ENCODE measurements around the gene ORAI2.
"Not testable (repeated sequence)": the region's sequence is repeated elsewhere in the genome, so short reads cannot be mapped to it uniquely, and the experiment has no call there.

The ORAI2 gene

GRCh38 chr7:102467581-102468477, 34.5 kb downstream of the ORAI2 start:
- Mint-ChIP-seq H3K9me3 (no peaks in the 10 kb centered on the region), H3K4me1 (peaks cover 45% of the 10 kb centered on the region), H3K4me3 (no peak overlapping the region), H3K36me3 (peaks cover 35% of the 10 kb centered on the region), H3K27ac (no peak overlapping the region), H3K27me3 (no peaks in the 10 kb centered on the region)
- ATAC-seq = no peak

- H3K4me1 Mint-ChIP-seq = peaks cover 42% of the 10 kb centered on the region
- peaks cover 39% of the 10 kb centered on the region for H3K36me3 Mint-ChIP-seq
- no peaks in the 10 kb centered on the region for H3K27me3 Mint-ChIP-seq
- H3K9me3 Mint-ChIP-seq = no peaks in the 10 kb centered on the region
- no peak overlapping the region for H3K4me3 Mint-ChIP-seq
- no peak overlapping the region for H3K27ac Mint-ChIP-seq
- ATAC-seq = no peak
Observed at GRCh38 chr7:102468478-102469350, 35.3 kb downstream of the ORAI2 start.

- Mint-ChIP-seq H3K9me3 (no peaks in the 10 kb centered on the region), H3K36me3 (peaks cover 39% of the 10 kb centered on the region), H3K4me3 (no peak overlapping the region), H3K27me3 (no peaks in the 10 kb centered on the region), H3K4me1 (peaks cover 34% of the 10 kb centered on the region), H3K27ac (no peak overlapping the region)
- ATAC-seq = no peak
Observed at GRCh38 chr7:102469351-102469971, 36.1 kb downstream of the ORAI2 start.

GRCh38 chr7:102469972-102470825, 36.8 kb downstream of the ORAI2 start:
- Mint-ChIP-seq H3K4me3 (no peak overlapping the region), H3K9me3 (no peaks in the 10 kb centered on the region), H3K4me1 (peaks cover 31% of the 10 kb centered on the region), H3K27me3 (no peaks in the 10 kb centered on the region), H3K36me3 (peaks cover 39% of the 10 kb centered on the region), H3K27ac (no peak overlapping the region)
- ATAC-seq = no peak

- Mint-ChIP-seq H3K27ac (peak overlapping the region; percentile 26), H3K9me3 (no peaks in the 10 kb centered on the region), H3K4me1 (peaks cover 16% of the 10 kb centered on the region), H3K27me3 (no peaks in the 10 kb centered on the region), H3K4me3 (no peak overlapping the region), H3K36me3 (peaks cover 35% of the 10 kb centered on the region)
- no peak for ATAC-seq
Observed at GRCh38 chr7:102471791-102472125, 38.4 kb downstream of the ORAI2 start.

- Mint-ChIP-seq H3K27me3 (no peaks in the 10 kb centered on the region), H3K27ac (peak overlapping the region; percentile 26), H3K4me3 (no peak overlapping the region), H3K9me3 (no peaks in the 10 kb centered on the region), H3K36me3 (peaks cover 33% of the 10 kb centered on the region), H3K4me1 (peaks cover 13% of the 10 kb centered on the region)
- no peak for ATAC-seq
Observed at GRCh38 chr7:102472126-102473041, 39.0 kb downstream of the ORAI2 start.

GRCh38 chr7:102473271-102473991, 40.1 kb downstream of the ORAI2 start:
- ATAC-seq = no peak
- Mint-ChIP-seq H3K27me3 (no peaks in the 10 kb centered on the region), H3K9me3 (no peaks in the 10 kb centered on the region), H3K36me3 (peaks cover 29% of the 10 kb centered on the region), H3K4me1 (peaks cover 13% of the 10 kb centered on the region), H3K4me3 (no peak overlapping the region), H3K27ac (no peak overlapping the region)

GRCh38 chr7:102474116-102474515, 40.7 kb downstream of the ORAI2 start:
- not testable (repeated sequence) for H3K4me1 Mint-ChIP-seq, H3K9me3 Mint-ChIP-seq, ATAC-seq, H3K27me3 Mint-ChIP-seq, H3K27ac Mint-ChIP-seq, H3K4me3 Mint-ChIP-seq
- H3K36me3 Mint-ChIP-seq = peaks cover 23% of the 10 kb centered on the region

GRCh38 chr7:102474736-102475435, 41.5 kb downstream of the ORAI2 start:
- not testable (repeated sequence) for ATAC-seq, H3K9me3 Mint-ChIP-seq, H3K4me1 Mint-ChIP-seq, H3K4me3 Mint-ChIP-seq, H3K27me3 Mint-ChIP-seq, H3K27ac Mint-ChIP-seq
- peaks cover 21% of the 10 kb centered on the region for H3K36me3 Mint-ChIP-seq

GRCh38 chr7:102478314-102479208, 45.2 kb downstream of the ORAI2 start, which contains the start of gene POLR2J:
Gene POLR2J, minus strand, starts transcription at chr7:102478922. Its CDS starts 62 bp downstream, at chr7:102478860.
- H3K27me3 Mint-ChIP-seq, H3K4me1 Mint-ChIP-seq, H3K36me3 Mint-ChIP-seq: not testable (repeated sequence)

GRCh38 chr7:102479209-102479584, 45.8 kb downstream of the ORAI2 start:
- H3K27me3 Mint-ChIP-seq, H3K9me3 Mint-ChIP-seq, H3K4me1 Mint-ChIP-seq, H3K36me3 Mint-ChIP-seq, H3K4me3 Mint-ChIP-seq, ATAC-seq, H3K27ac Mint-ChIP-seq: not testable (repeated sequence)

More at GRCh38 chr7:102478314-102479208, 45.2 kb downstream of the ORAI2 start, which contains the start of gene POLR2J:
- peak within 1 kb of the TSS; percentile 77 for H3K27ac Mint-ChIP-seq
- ATAC-seq = peak; percentile 91
- H3K9me3 Mint-ChIP-seq = not testable (repeated sequence)
- peak within 1 kb of the TSS; percentile 85 for H3K4me3 Mint-ChIP-seq

- H3K9me3 Mint-ChIP-seq, H3K36me3 Mint-ChIP-seq, ATAC-seq, H3K4me1 Mint-ChIP-seq, H3K27me3 Mint-ChIP-seq: not testable (repeated sequence)
- Mint-ChIP-seq H3K27ac (peak overlapping the region; percentile 55), H3K4me3 (peak overlapping the region; percentile 65)
Observed at GRCh38 chr7:102479982-102480637, 46.7 kb downstream of the ORAI2 start.
